Loucy (cell line): ENCODE results near the gene LACTBL1.

Experiments
- H2AFZ ChIP-seq: fragments of 200-600 bp; sonication (generic); 2 replicates; pipeline ENCODE4 v1.6.0; 2016; ENCODE audit warnings: antibody characterized with exemption, mild to moderate bottlenecking, low read length, moderate library complexity
- H3F3A ChIP-seq: fragments of 200-600 bp; 2 replicates; pipeline ENCODE4 v1.6.0; 2016; ENCODE audit warnings: antibody characterized with exemption, low read depth, mild to moderate bottlenecking
- H3K27me3 ChIP-seq: fragments of 200-600 bp; sonication (generic); 2 replicates; pipeline ENCODE4 v1.6.1; 2014; ENCODE audit warnings: low read length, mild to moderate bottlenecking; ENCODE audit not compliant: insufficient read depth, poor library complexity, severe bottlenecking
- H3K36me3 ChIP-seq: fragments of 200-600 bp; sonication (generic); 2 replicates; pipeline ENCODE4 v1.6.1; 2016; ENCODE audit warnings: low read length; ENCODE audit not compliant: insufficient read depth
- H3K4me1 ChIP-seq: fragments of 200-600 bp; sonication (generic); 2 replicates; pipeline ENCODE4 v1.5.1; 2014; ENCODE audit warnings: low read length, mild to moderate bottlenecking; ENCODE audit not compliant: insufficient read depth, poor library complexity, severe bottlenecking
- H3K4me2 ChIP-seq: fragments of 200-600 bp; sonication (generic); 2 replicates; pipeline ENCODE4 v1.6.0; 2014; ENCODE audit warnings: antibody characterized with exemption, low read length, low read depth, mild to moderate bottlenecking; ENCODE audit not compliant: poor library complexity, severe bottlenecking
- H3K4me3 ChIP-seq: fragments of 200-600 bp; sonication (generic); 2 replicates; pipeline ENCODE4 v1.5.1; 2014; ENCODE audit warnings: low read length, mild to moderate bottlenecking, mixed read lengths; ENCODE audit not compliant: poor library complexity, severe bottlenecking
- H3K79me2 ChIP-seq: fragments of 200-600 bp; sonication (generic); 2 replicates; pipeline ENCODE4 v1.6.1; 2014; ENCODE audit warnings: low read length; ENCODE audit not compliant: insufficient read depth
- H3K9ac ChIP-seq: fragments of 200-600 bp; sonication (generic); 2 replicates; pipeline ENCODE4 v1.6.0; 2014; ENCODE audit warnings: mild to moderate bottlenecking, low read depth, low read length, moderate library complexity; ENCODE audit not compliant: poor library complexity, severe bottlenecking
- H3K9me2 ChIP-seq: fragments of 200-600 bp; sonication (generic); replicated peaks from 2 replicates; pipeline ENCODE4 v1.6.1; 2016; ENCODE audit warnings: low read depth, low read length, mixed read lengths
- H3K9me3 ChIP-seq: fragments of 200-600 bp; sonication (generic); 2 replicates; pipeline ENCODE4 v1.6.1; 2014; ENCODE audit warnings: mild to moderate bottlenecking, antibody characterized with exemption, low read length, low read depth; ENCODE audit not compliant: insufficient read depth
- H4K20me1 ChIP-seq: fragments of 200-600 bp; sonication (generic); 2 replicates; pipeline ENCODE4 v1.6.0; 2014; ENCODE audit warnings: antibody characterized with exemption, low read length, mild to moderate bottlenecking; ENCODE audit not compliant: insufficient read depth, poor library complexity, severe bottlenecking
- CTCF ChIP-seq: fragments of 200-600 bp; sonication (generic); conservative IDR thresholded peaks from 2 replicates; pipeline ENCODE4 v1.5.1; 2014; ENCODE audit warnings: mild to moderate bottlenecking, antibody characterized with exemption, low read length
- EZH2phosphoT487 ChIP-seq: fragments of 200-600 bp; IDR thresholded peaks from 2 replicates; pipeline ENCODE4 v1.6.1; 2018; ENCODE audit warnings: antibody characterized with exemption, mild to moderate bottlenecking, moderate library complexity, borderline replicate concordance

The LACTBL1 gene

GRCh38 chr1:22906968-22907367, 65.7 kb downstream of the LACTBL1 start:
- Histone ChIP-seq H4K20me1 (no peaks in the 10 kb centered on the region), H2AFZ (no peak overlapping the region), H3K9me2 (no peaks in the 10 kb centered on the region), H3K9ac (no peak overlapping the region), H3K4me2 (no peak overlapping the region), H3K79me2 (no peaks in the 10 kb centered on the region), H3K36me3 (no peaks in the 10 kb centered on the region), H3K27me3 (no peaks in the 10 kb centered on the region), H3F3A (no peaks in the 10 kb centered on the region), H3K9me3 (no peaks in the 10 kb centered on the region), H3K4me3 (no peak overlapping the region), H3K4me1 (no peaks in the 10 kb centered on the region)
- TF ChIP-seq EZH2phosphoT487 (no peak), CTCF (no peak)

GRCh38 chr1:22903113-22903512, 69.6 kb downstream of the LACTBL1 start:
- no peak overlapping the region for H3K9ac ChIP-seq
- no peaks in the 10 kb centered on the region for H3K27me3 ChIP-seq
- H3K4me1 ChIP-seq, result no peaks in the 10 kb centered on the region
- no peaks in the 10 kb centered on the region for H3F3A ChIP-seq
- no peaks in the 10 kb centered on the region for H3K9me3 ChIP-seq
- no peak overlapping the region for H2AFZ ChIP-seq
- TF ChIP-seq CTCF (no peak), EZH2phosphoT487 (no peak)
- no peaks in the 10 kb centered on the region for H3K9me2 ChIP-seq
- H3K79me2 ChIP-seq, result no peaks in the 10 kb centered on the region
- H3K36me3 ChIP-seq, result no peaks in the 10 kb centered on the region
- H4K20me1 ChIP-seq, result no peaks in the 10 kb centered on the region
- no peak overlapping the region for H3K4me2 ChIP-seq
- H3K4me3 ChIP-seq, result no peak overlapping the region
